Occipital lobe (tissue), 2 donors: Measurements from ENCODE around the gene CDK5R2. TPM values are rescaled to one million over a fixed set of nuclear protein-coding genes. Genes with fewer than 3 reads are reported as not detected.

Experiments used
- DNase-seq: peaks from one replicate; lab custom pipeline; 2025; lab: John Stamatoyannopoulos, UW
- total RNA-seq: library from RNA; depleted of rRNA; stranded (reverse); fragments of >200 nt; gene quantifications from one replicate; pipeline ENCODE4 v1.2.3, GENCODE V29; 2014

CDK5R2 gene
- total RNA-seq, 1 donor from 2014 or later, result 6.2 TPM

DNA sequence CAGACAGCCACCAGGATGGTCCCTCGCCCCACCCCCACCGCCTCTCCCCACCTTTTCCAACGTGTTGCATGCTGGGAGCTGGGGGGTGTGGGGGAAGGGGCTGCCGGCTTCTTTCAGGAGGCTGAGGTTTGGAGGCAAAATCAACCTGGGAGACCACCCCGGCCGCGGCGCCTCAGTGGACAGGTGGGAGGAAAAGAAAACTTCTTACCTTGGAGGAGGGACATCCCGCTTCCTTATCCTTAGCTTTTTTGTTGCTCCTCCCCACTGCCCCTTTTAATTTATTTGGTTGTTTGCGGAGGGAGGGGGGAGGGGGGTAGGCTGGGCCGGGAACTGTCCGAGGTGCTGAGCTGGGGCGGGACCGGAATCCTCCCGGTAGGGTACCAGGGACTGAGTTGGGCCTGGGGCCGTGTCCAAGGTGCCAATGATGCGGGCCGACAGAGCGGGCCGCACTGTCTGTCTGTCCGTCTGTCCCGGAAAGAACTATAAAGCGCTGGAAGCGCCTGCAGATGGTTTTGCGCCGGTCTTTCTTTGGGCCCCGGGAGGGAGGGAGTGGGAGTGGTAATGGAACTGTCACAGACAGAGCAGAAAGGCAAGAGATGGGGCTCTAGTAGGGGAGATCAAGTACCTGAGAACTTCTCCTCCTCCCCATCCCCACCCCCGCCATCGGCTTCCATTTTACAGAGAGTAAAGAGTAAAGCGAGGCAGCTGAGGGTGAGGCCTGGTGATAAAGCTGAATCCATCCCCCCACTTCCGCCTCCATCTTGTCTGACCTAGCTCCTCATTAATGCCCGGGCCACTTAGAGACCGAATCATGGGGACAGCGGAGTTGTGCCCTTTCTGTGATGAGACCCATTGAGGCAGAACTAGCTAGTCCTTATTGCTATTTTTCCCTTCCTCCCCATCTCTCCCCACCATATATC, 2.4 kb downstream of the CDK5R2 start:
- DNase-seq, result no peak

- peak; percentile 74 for DNase-seq
These were observed 3.5 kb downstream of the CDK5R2 start for GRCh38 chr2:218962859-218963492.

DNA sequence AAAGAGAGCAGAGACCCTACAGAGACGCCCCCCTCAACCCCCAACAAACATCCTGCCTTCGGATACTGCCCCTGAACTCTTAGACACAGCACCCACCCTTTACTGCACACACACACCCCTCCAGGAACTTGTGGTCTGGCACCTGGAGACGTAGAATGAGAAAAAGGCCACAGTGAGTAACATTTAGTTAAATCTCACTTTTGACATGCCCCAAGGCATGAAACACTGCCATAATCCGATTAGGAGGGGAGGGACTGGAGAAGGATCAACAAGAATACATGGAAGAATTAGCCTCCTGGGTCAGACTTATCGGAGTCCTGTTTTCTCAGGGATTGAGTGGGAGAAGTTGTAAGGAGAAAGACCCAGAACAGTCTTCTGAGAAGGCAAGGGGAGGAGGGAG, 4.1 kb downstream of the CDK5R2 start:
- DNase-seq, result no peak

DNA sequence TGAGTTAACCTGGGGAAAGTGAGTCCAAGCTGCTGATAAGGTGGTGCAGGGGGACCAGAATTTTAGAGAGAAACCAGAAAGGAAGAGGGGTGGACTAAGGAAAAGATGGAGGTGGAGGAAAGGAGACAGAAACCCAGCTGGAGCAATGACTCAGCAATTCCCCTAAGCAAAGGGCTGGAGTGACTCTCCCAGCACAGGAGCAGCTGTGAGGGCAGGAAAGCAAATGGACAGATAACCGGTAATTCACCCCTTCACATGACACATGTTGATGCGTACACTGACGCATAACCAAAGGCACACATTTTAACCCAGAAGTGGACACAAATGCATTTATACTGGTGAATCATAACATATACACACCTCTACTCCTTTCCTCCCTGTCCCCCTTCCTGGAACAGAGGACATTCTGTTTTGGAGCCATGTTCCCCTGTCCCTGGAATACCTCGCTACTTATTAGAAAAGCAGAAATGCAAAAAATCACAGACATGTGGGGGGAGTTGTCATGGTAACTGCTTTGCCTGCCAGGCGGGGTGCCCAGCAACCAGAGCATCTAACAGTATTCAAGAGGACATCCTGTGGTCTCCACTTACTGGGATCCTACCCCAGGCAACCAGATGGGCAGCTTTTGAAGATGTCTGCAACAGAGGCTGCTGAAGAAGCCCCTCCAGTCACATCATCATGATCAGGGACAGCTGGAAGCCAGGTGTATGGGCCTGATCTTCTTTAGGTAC, 4.7 kb downstream of the CDK5R2 start:
- no peak for DNase-seq

- DNase-seq, result no peak
These were observed 11.4 kb downstream of the CDK5R2 start for GRCh38 chr2:218970894-218971293.

GRCh38 chr2:218975060-218975777, 15.8 kb downstream of the CDK5R2 start:
- DNase-seq, result no peak

DNA sequence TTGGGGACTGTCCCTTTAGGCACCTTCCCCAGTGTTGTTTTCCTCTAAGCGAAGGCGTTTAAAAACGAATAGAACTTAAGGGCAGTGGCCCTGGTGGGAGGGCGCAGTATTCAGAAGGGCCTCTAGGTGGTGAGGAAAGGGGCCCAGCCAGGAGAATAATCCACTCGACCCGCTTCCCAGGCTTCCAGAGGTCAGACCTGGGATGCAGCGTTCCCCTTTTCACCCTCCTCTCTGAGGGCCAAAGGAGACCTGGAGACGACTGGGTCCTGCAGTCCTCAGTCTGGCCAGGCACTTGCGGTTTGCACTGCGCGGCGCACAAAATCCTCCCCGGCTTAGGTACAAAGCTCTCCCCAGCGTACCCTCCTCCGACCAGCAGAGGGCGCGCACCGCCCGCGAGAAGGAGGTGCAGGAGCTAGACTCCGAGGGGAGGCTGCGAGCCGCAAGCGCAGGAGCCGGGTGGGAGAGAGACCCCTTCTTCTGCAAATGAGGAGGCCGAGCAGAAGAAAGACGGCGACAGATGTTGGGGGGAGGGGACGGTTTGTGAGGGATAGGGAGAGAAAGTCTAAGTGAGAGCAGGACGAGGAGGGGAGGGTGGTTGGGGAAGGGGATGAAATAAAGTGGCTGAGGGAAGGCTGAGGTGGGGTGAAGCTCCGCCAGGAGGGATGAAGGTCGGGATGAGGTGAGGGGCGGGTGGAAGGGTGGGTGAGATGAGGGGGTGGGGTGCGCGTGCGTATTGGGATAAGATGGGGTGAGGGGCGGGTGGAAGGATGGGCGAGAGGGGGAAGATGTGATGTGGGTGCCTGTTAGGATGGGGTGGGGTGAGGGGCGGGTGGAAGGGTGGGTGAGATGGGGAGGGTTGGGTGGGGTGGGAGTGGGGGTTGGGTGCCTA, 20.6 kb downstream of the CDK5R2 start:
- DNase-seq, result peak; percentile 57

GRCh38 chr2:218980735-218981389, 21.4 kb downstream of the CDK5R2 start:
- DNase-seq, result no peak

- no peak for DNase-seq
These were observed 22.0 kb downstream of the CDK5R2 start for GRCh38 chr2:218981390-218981880.

DNA sequence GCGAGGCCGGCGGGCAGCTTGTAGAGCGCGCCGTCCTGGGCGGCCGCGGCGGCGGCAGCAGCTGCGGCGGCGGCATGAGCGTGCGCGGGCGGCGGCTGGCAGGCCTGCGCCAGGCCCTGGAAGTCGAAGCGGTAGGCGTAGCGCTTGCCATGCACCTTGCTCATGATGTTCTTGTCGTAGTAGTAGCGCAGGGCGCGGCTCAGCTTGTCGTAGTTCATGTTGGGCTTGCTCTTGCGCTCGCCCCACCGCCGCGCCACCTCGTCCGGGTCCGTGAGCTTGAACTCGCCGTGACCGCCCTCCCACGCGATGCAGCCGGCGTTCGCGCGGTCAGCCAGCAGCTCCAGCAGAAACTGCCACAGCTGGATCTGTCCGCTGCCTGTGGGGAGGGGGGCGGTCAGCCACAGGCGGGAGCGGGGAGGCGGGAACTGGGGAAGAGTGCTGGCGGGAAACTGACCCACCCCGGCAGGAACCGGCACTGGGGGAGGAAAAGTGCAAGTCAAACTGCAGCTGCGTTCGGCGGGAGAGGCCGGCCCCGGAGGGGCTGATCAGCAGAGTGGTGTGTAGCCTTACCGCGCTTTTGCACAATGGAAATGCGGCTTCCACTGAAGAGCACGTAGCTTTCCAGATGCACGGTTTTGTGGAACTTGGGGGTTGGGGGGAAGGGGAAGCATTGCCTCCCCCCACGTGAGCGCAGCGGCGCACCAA, 22.6 kb downstream of the CDK5R2 start:
- DNase-seq, result no peak

DNA sequence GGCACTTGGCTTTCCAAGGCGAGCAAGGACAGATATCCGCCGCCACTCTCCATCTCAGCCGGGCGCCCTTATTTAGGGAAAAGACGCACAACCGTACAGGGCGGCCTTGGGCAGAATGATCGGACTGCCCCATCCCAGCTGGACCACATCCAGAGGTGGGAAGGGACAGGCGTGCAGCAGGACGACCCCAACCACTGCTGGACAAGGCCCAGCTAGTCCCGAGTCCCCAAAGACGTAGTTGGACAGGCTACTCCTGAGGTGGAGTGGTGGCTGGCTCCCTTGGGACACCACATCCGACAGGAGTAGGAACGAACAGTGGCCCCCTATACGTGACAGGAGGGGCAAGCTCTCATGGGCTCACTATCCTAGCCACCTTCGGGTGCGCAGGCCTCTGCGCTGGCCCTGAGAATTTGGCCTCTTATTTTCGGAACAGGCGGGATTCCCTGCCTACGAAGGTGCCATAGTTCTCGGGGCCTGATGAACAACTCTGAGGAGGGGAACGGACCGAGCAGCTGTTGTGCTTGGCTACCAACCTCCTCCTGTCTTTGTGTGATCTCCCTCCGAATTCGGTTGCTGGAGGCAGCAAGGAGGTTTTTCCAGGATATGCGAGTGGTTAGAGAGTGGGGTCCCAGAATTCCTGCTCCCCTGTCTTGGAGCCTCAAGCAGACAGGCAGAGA, 23.3 kb downstream of the CDK5R2 start:
- no peak for DNase-seq

- DNase-seq, result no peak
These were observed 23.9 kb downstream of the CDK5R2 start for GRCh38 chr2:218983263-218983933.

- no peak for DNase-seq
These were observed 24.4 kb downstream of the CDK5R2 start for GRCh38 chr2:218983934-218984238.

GRCh38 chr2:218984239-218985020, 25.0 kb downstream of the CDK5R2 start:
- DNase-seq, result no peak

GRCh38 chr2:218985021-218985324, 25.5 kb downstream of the CDK5R2 start, which contains the start of gene FEV:
Gene FEV (minus strand): TSS chr2:218985184. CDS start chr2:218985075, 109 bp downstream.
- DNase-seq, result no peak

GRCh38 chr2:218985325-218986091, 26.0 kb downstream of the CDK5R2 start:
- DNase-seq, result no peak
